K562 (cell line): ENCODE measurements around the gene LRP1B. TPM values are rescaled to one million over a fixed set of nuclear protein-coding genes. Genes with fewer than 3 reads are reported as not detected.

Experiments used
- ATAC-seq: fragments of 200-7000 bp; cut with Tn5 transposase; 3 replicates; pipeline ENCODE4 v1.9.1; 2020; ENCODE audit warnings: moderate library complexity
- BruUV-seq: library from RNA; stranded (reverse); fragments of 400-500 nt; replicated peaks from 2 replicates; lab custom pipeline; 2021; lab: Mats Ljungman, UMichigan
- CTCF ChIA-PET: fragments of 300-600 bp; formaldehyde crosslinking; extraction: SDS; loops from one replicate; lab custom pipeline; 2021; ENCODE audit warnings: low intra/inter-chr PET ratio; lab: Yijun Ruan, JAX
- POLR2A ChIA-PET: fragments of 300-600, 350-650 bp; sonication (Branson Sonifier 250); formaldehyde crosslinking; extraction: SDS; loops from one replicate; lab custom pipeline; 2021; ENCODE audit warnings: antibody characterized with exemption, inconsistent platforms; lab: Yijun Ruan, JAX
- DNase-seq, 4 experiments: peaks; one replicate each; pipeline versions ENCODE4 v3.0.0 to v3.0.0-alpha.2; 2011 to 2018; ENCODE audit warnings: low spot score in 3 of 4, mixed read lengths in 3 of 4; ENCODE audit errors: extremely low read depth in 1 of 4
- FAIRE-seq: peaks from 2 replicates; lab custom pipeline; 2011; peaks lifted over from hg19 to GRCh38; lab: Jason Lieb, UNC
- H2AFZ ChIP-seq: 2 replicates; pipeline ENCODE4 v1.6.0; 2011; ENCODE audit warnings: low read depth, low read length, control low read depth, inconsistent platforms
- H3K27ac ChIP-seq: fragments of 200-600 bp; 3 replicates; pipeline ENCODE4 v1.8.0; 2011; ENCODE audit warnings: low read depth, mild to moderate bottlenecking, control low read depth, inconsistent platforms, low read length, moderate library complexity, mixed read lengths; ENCODE audit errors: extremely low read depth
- H3K27me3 ChIP-seq, 2 experiments: fragments of 300-600 bp in 1 of 2; 2 replicates in 1 of 2; 3 replicates in 1 of 2; pipeline versions ENCODE4 v1.6.0 to v1.8.0; 2011; ENCODE audit warnings: inconsistent platforms in 2 of 2, low read length in 2 of 2, mild to moderate bottlenecking in 1 of 2, mixed read lengths in 1 of 2, moderate library complexity in 1 of 2; ENCODE audit not compliant: control insufficient read depth in 2 of 2, insufficient read depth in 2 of 2
- H3K36me3 ChIP-seq: fragments of 300-600 bp; 3 replicates; pipeline ENCODE4 v1.8.0; 2011; ENCODE audit warnings: mild to moderate bottlenecking, low read length, inconsistent platforms; ENCODE audit not compliant: control insufficient read depth, insufficient read depth
- H3K4me1 ChIP-seq, 2 experiments: fragments of 200-600 bp in 1 of 2; replicated peaks in 1 of 2; 2 replicates in 1 of 2; 3 replicates in 1 of 2; pipeline versions ENCODE4 v1.5.1 to v1.8.0; 2011; ENCODE audit warnings: inconsistent platforms in 2 of 2, low read length in 2 of 2, mild to moderate bottlenecking in 1 of 2, mixed read lengths in 1 of 2, moderate library complexity in 1 of 2; ENCODE audit not compliant: control insufficient read depth in 2 of 2, insufficient read depth in 2 of 2
- H3K4me2 ChIP-seq: 2 replicates; pipeline ENCODE4 v1.6.1; 2011; ENCODE audit warnings: low read length, control low read depth, inconsistent platforms, mixed read lengths; ENCODE audit not compliant: insufficient read depth
- H3K4me3 ChIP-seq: fragments of 200-600 bp; sonication (generic), shearing (Covaris generic); 2 replicates; pipeline ENCODE4 v1.5.1; 2016; ENCODE audit warnings: control low read depth, inconsistent platforms
- H3K79me2 ChIP-seq: fragments of 200-600 bp; 3 replicates; pipeline ENCODE4 v1.8.0; 2011; ENCODE audit warnings: low read length, inconsistent platforms; ENCODE audit not compliant: control insufficient read depth, insufficient read depth
- H3K9ac ChIP-seq, 2 experiments: 2 replicates each; pipeline versions ENCODE4 v1.6.0 to v1.6.1; 2011; ENCODE audit warnings: low read depth in 2 of 2, low read length in 2 of 2, control low read depth in 1 of 2, inconsistent platforms in 1 of 2, mild to moderate bottlenecking in 1 of 2, mixed read lengths in 1 of 2; ENCODE audit not compliant: insufficient read depth in 1 of 2
- H3K9me1 ChIP-seq: one replicate; pipeline ENCODE4 v1.6.0; 2011; ENCODE audit warnings: inconsistent platforms, mild to moderate bottlenecking, low read length, moderate library complexity; ENCODE audit not compliant: control insufficient read depth, insufficient read depth
- H3K9me3 ChIP-seq: replicated peaks from 2 replicates; pipeline ENCODE4 v1.5.1; 2011; ENCODE audit warnings: low read depth, low read length, inconsistent platforms; ENCODE audit not compliant: control insufficient read depth, insufficient read depth
- H4K20me1 ChIP-seq: replicated peaks from 2 replicates; pipeline ENCODE4 v1.6.1; 2011; ENCODE audit warnings: low read length, inconsistent platforms, mixed read lengths; ENCODE audit not compliant: control insufficient read depth, insufficient read depth
- BCOR ChIP-seq: fragments of 450-650 bp; IDR thresholded peaks from 2 replicates; pipeline ENCODE4 v1.6.1; 2016
- CBFB ChIP-seq: sonication (generic); formaldehyde crosslinking; IDR thresholded peaks from 2 replicates; pipeline ENCODE4 v1.4.0; 2020; ENCODE audit warnings: mild to moderate bottlenecking, missing genetic modification reagents
- DDX20 ChIP-seq: fragments of 450-650 bp; IDR thresholded peaks from 2 replicates; pipeline ENCODE4 v1.6.1; 2016; ENCODE audit warnings: missing genetic modification characterization, low read depth, mild to moderate bottlenecking, missing compliant biosample characterization, moderate library complexity
- GABPB2 ChIP-seq: fragments of 250-450 bp; sonication (Bioruptor Pico); conservative IDR thresholded peaks from 2 replicates; pipeline ENCODE4 v1.5.1; 2021; ENCODE audit warnings: mild to moderate bottlenecking
- HNRNPUL1 ChIP-seq: fragments of 200-400 bp; formaldehyde crosslinking; IDR thresholded peaks from 2 replicates; pipeline ENCODE4 v1.6.1; 2017; ENCODE audit warnings: low read length
- NFE2L1 ChIP-seq: fragments of 450-650 bp; IDR thresholded peaks from 2 replicates; pipeline ENCODE4 v1.6.1; 2016; ENCODE audit warnings: missing genetic modification characterization, low read depth, mild to moderate bottlenecking, missing compliant biosample characterization, moderate library complexity, borderline replicate concordance
- POLR2G ChIP-seq: fragments of 200-400 bp; formaldehyde crosslinking; IDR thresholded peaks from 2 replicates; pipeline ENCODE4 v1.6.1; 2017; ENCODE audit warnings: low read depth, mild to moderate bottlenecking, antibody characterized with exemption, low read length, moderate library complexity
- STAG1 ChIP-seq: sonication (generic); formaldehyde crosslinking; IDR thresholded peaks from 2 replicates; pipeline ENCODE4 v1.5.0; 2020; ENCODE audit warnings: missing genetic modification reagents, borderline replicate concordance
- ZFPM2 ChIP-seq: fragments of 250-450 bp; sonication (Bioruptor Pico); IDR thresholded peaks from 2 replicates; pipeline ENCODE4 v1.5.1; 2022; ENCODE audit warnings: mild to moderate bottlenecking
- ZNF12 ChIP-seq: sonication (generic); formaldehyde crosslinking; IDR thresholded peaks from 2 replicates; pipeline ENCODE4 v1.4.0; 2020; ENCODE audit warnings: mild to moderate bottlenecking, missing genetic modification reagents
- ZNF232 ChIP-seq: sonication (generic); formaldehyde crosslinking; IDR thresholded peaks from 2 replicates; pipeline ENCODE4 v1.8.0; 2022; ENCODE audit warnings: mild to moderate bottlenecking, missing genetic modification reagents
- ZNF324 ChIP-seq: fragments of 250-450 bp; sonication (Bioruptor Pico); IDR thresholded peaks from 2 replicates; pipeline ENCODE4 v1.4.0; 2020; ENCODE audit warnings: mild to moderate bottlenecking
- WGBS: fragments of 100-300 bp; shearing (Covaris generic); methylation state at CpG from one replicate; pipeline ENCODE4 v1.1.6; 2016; ENCODE audit warnings: low coverage, mixed read lengths; ENCODE audit not compliant: insufficient coverage; ENCODE audit errors: missing lambda C conversion rate; 5-methylcytosine and 5-hydroxymethylcytosine counted together
- in situ Hi-C: fragments of 300-500 bp; cut with MboI; formaldehyde crosslinking; loops from 4 replicates; pipeline ENCODE4 v1.15.0; 2018; ENCODE audit warnings: inconsistent platforms, mixed read lengths
- intact Hi-C: fragments of 100-400 bp; cut with micrococcal nuclease; formaldehyde crosslinking; loops from 2 replicates; pipeline ENCODE4 v1.14.2; 2022
- polyA plus RNA-seq, 8 experiments: library from polyadenylated mRNA; depleted of rRNA in 4 of 8; stranded (reverse) in 5 of 8; unstranded in 3 of 8; fragments of >200 nt; fragmentation: Nextera tagmentation in 2 of 8; fragmentation: Illumina TruSeq in 1 of 8; extraction: Ambion mirVana in 2 of 8; extraction: Trizol in 1 of 8; gene quantifications; 2 replicates each; pipeline versions ENCODE4 v1.2.1 to v1.2.3, GENCODE V29; 2011 to 2014; ENCODE audit warnings: inconsistent platforms in 1 of 8, missing spikeins in 1 of 8
- total RNA-seq, 7 experiments: library from RNA; depleted of rRNA in 6 of 7; stranded (reverse); fragments of >200 nt in 6 of 7; fragmentation: Illumina TruSeq in 2 of 7; extraction: Trizol in 2 of 7; gene quantifications; 2 replicates each; pipeline versions ENCODE4 v1.2.1 to v1.2.3, GENCODE V29; 2011 to 2021; ENCODE audit warnings: low replicate concordance in 1 of 7
- TF ChIP-seq, protein P1 (sequence below): sonication (generic); formaldehyde crosslinking; IDR thresholded peaks from 2 replicates; pipeline ENCODE4 v1.8.0; 2022; ENCODE audit warnings: missing genetic modification reagents, mild to moderate bottlenecking, borderline replicate concordance

Gene LRP1B
- total and polyA plus RNA-seq, 9 of the 15 experiments (the other 6 are each of a cell fraction or from before 2014, with no cell fraction given): not detected

GRCh38 chr2:140269000-140269399, 1861.8 kb downstream of the LRP1B start:
- no peak overlapping the region for H3K9ac ChIP-seq
- H3K4me1 ChIP-seq: no peaks in the 10 kb centered on the region
- no peaks in the 10 kb centered on the region for H3K79me2 ChIP-seq
- no peak for ATAC-seq
- no peaks in the 10 kb centered on the region for H3K9me1 ChIP-seq
- in situ Hi-C loops (no loop called here), intact Hi-C loops (no loop called here)
- 0% methylated on average over 7 of the region's 7 CpGs for whole genome bisulfite sequencing
- TF ChIP-seq CBFB (CRISPR knock-in tag) (no peak), BCOR (no peak), GABPB2 (CRISPR knock-in tag) (no peak), ZNF232 (CRISPR knock-in tag) (no peak), HNRNPUL1 (no peak), POLR2G (no peak), ZNF12 (no peak), ZFPM2 (no peak), DDX20 (no peak), STAG1 (CRISPR knock-in tag) (no peak), ZNF324 (no peak), NFE2L1 (no peak)
- TF ChIP-seq, protein P1, sequence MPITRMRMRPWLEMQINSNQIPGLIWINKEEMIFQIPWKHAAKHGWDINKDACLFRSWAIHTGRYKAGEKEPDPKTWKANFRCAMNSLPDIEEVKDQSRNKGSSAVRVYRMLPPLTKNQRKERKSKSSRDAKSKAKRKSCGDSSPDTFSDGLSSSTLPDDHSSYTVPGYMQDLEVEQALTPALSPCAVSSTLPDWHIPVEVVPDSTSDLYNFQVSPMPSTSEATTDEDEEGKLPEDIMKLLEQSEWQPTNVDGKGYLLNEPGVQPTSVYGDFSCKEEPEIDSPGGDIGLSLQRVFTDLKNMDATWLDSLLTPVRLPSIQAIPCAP: no peak
- ChIA-PET POLR2A (no interaction called here), CTCF (no interaction called here)
- H3K27ac ChIP-seq: no peak overlapping the region
- no peak overlapping the region for H3K4me3 ChIP-seq
- no peak overlapping the region for H3K4me2 ChIP-seq
- no peaks in the 10 kb centered on the region for H4K20me1 ChIP-seq
- H3K27me3 ChIP-seq: no peaks in the 10 kb centered on the region
- no TSS peak for BruUV-seq
- no peaks in the 10 kb centered on the region for H3K9me3 ChIP-seq
- H2AFZ ChIP-seq: no peak overlapping the region
- no peaks in the 10 kb centered on the region for H3K36me3 ChIP-seq
- DNase-seq: no peak
- no peak for FAIRE-seq
